GM21390 (cell line): Measurements from ENCODE around the gene CABLES1.
"Not testable (repeated sequence)": the region's sequence is repeated elsewhere in the genome, so short reads cannot be mapped to it uniquely, and the experiment has no call there.

Source experiments
- ATAC-seq: cut with Tn5 transposase; IDR thresholded peaks from one replicate; pipeline ENCODE4 v1.9.1; 2021; ENCODE audit not compliant: unreplicated experiment

Gene CABLES1

GRCh38 chr18:23259701-23260681, 124.7 kb downstream of the CABLES1 start:
- peak; percentile 69 for ATAC-seq

GRCh38 chr18:23260926-23261590, 125.8 kb downstream of the CABLES1 start:
- no peak for ATAC-seq

GRCh38 chr18:23263551-23264235, 128.4 kb downstream of the CABLES1 start:
- no peak for ATAC-seq

- no peak for ATAC-seq
Measured at GRCh38 chr18:23265682-23266399, 130.6 kb downstream of the CABLES1 start.

DNA sequence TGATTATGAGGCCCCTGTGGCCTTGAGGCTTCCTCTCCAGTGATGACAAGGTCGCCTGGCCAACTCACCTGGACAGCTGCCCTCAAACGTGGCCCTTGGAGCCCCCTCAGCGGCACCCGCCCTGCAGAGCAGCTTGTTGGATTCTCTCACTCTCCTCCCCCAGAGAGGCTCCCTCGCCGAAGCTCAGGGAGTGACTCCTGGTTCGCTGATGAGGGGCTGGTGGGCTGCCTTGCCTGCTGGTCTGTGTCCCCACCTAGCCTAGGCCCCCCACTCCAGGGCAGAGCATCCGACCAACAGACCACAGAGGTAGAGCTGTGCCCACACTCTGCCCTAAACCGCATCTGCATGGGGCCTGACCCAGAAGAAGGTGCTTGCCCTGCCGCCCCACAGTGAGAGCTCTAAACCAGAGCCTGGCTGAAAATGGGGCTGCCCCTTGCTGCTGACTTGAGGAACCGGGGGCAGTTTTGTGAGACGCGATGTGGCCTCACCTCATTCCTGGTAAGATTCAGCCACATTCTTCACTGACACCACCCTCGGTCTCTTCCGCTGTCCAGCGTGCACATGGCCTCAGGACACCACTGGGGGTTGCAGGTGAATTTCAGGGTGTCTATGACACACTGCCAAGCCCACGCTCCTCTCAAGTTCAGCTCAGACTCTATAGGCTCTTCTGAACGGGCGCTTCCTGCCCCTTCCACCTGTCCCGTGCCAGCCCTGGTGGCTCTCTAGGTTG, 131.6 kb downstream of the CABLES1 start:
- ATAC-seq, result no peak

- ATAC-seq, result no peak
Measured at GRCh38 chr18:23267447-23267776, 132.1 kb downstream of the CABLES1 start.

- no peak for ATAC-seq
Measured at GRCh38 chr18:23268641-23269040, 133.4 kb downstream of the CABLES1 start.

DNA sequence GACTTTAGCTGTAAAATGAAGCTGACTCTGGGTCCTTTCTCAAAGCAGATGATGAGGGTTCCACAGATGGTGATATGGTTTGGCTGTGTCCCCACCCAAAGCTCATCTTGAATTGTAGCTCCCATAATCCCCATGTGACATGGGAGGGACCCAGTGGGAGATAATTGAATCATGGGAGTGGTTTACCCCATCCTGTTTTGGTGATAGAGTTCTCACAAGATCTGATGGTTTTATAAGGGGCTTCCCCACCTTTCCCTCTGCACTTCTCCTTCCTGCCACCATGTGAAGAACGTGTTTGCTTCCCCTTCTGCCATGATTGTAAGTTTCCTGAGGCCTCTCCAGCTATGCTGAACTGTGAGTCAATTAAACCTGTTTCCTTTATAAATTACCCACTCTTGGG, 133.8 kb downstream of the CABLES1 start:
- not testable (repeated sequence) for ATAC-seq

- no peak for ATAC-seq
Measured at GRCh38 chr18:23269928-23270327, 134.6 kb downstream of the CABLES1 start.

DNA sequence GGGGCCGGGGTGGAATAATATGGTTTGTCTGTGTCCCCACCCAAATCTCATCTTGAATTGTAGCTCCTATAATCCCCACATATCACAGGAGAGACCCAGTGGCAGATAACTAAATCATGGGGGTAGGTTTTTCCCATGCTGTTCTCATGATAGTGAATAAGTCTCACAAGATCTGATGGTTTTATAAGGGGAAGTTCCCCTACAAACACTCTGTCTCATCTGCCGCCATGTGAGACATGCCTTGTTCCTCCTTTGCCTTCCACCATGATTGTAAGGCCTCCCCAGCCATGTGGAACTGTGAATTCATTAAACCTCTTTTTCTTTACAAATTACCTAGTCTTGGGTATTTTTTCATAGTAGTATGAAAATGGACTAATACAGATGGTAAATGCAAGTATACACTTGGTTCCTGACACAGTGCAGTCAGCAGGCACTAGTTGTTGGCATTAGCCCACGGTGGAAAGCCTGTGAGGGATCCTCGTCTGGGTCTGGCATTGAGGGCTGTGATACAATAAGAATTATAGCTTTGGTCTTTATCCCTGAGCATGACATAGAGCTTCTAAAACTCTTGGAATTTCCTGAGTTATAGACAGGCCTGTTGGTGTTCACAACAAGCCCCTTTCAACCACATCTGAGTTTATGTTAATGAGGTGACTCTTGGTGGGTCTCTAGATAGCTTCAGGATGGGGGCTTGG, 135.8 kb downstream of the CABLES1 start:
- ATAC-seq, result no peak

GRCh38 chr18:23272498-23273232, 137.4 kb downstream of the CABLES1 start:
- no peak for ATAC-seq

DNA sequence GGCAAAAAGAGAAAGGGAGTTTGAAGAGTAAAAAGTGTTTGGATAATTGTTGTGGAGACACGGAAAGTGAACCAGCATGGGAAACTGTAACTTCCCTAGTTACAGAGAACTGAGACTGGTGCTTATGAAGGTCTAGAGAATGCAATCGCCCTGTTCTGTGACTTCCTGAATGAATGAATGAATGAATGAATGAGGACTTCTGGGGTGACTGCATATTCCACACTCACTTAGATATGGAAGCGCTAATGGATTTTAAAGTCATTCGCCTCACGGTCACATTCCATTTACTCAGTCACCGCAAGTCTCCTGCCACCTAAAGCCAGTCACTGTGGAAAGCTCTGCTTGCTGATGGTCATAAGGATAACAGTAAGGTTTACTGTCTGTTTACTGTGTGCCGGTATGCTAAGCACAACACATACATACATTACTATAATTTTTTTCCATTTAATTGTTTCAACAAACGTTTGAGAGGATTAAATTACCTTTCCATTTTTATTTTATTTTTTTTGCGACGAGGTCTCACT, 138.2 kb downstream of the CABLES1 start:
- ATAC-seq, result no peak

DNA sequence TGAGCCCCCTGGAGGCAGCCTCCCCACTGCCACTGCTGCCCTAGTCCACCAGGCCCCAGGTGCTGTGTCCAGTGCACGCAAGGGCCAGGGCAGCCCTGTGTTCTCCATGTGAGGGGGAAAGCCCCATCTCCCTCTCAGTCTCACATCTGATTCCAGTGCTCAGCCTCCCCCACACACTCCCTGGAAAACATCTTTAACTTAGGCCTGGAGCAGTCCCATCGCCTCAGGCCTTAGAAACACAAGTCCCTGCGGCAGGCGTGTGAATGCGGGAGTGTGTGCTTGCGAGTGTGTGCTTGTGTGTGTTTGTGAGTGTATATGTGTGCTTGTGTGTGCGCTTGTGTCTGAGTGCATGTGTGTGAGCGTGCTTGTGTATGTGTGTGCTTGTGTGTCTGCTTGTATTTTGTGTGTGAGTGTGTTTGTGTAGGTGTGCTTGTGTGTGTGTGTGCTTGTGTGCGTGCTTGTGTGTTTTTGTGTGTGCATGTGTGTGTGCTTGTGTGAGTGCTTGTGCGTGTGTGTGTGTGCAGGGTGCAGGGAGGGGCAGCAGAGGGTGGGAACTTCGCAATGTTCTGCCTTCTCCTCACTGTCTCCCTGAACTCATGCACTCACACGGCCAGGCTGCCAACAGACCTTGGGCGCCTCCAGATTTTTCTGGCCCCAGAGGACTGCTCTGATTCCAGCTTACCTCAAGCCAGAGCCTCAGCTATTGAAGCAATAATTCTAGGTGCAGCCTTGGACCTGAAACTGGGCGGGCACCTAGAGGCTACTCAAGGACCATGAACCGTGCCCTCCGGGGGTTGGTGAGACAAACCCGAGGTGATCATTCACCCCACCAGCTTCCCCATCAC, 139.6 kb downstream of the CABLES1 start:
- no peak for ATAC-seq

GRCh38 chr18:23276451-23276850, 141.2 kb downstream of the CABLES1 start:
- no peak for ATAC-seq

DNA sequence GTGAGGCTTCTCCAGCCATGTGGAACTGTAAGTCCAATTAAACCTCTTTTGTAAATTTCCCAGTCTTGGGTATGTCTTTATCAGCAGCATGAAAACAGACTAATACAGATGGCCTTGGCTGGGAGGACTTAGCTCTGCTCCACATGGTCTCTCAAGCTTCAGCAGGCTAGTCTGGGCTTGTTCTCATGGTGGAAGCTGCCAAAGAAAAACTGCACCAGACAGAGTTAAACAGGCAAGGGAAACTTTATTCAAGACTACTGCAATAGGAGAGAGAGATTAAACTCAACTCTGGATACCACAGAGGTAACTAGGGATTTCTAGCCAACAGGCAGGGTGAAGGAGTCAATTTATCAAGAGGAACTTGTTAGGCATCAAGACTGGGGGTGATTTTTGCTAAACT, 142.1 kb downstream of the CABLES1 start:
- no peak for ATAC-seq

DNA sequence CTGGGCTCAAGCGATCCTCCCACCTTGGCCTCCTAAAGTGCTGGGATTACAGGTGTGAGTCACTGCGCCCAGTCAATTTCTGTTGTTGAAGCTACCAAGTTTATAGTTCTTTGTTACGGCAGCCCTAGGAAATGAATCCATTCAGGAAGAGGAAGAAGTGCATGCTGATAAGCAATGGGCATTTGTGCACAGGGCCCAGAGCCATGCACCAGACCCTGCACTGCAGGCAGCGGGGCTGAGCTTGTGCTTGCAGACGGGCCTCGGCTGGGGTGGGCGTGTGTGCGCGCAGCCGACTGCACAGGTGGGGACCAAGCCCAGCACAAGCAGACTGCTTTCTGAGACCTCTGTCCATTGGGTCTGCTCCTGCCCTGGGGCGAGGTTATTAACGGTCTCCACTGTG, 144.6 kb downstream of the CABLES1 start:
- ATAC-seq, result no peak

DNA sequence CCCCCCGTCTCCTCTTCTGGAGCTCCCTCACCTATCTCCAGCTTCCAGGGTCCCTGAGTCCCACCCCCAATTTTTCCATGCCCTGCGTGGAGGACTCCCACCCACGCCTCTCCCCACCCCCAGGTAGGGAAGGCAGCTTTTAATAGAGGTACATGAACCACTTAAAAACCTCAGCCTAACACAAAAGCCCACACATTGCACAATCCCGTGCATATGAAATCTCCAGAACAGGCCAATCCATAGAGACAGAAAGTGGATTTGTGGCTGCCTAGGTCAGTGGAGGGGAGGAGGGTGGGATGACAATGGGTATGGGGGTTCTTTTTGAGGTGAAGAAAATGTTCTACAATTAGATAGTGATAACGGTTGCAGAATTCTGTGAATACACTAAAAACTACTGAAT, 145.6 kb downstream of the CABLES1 start:
- no peak for ATAC-seq
